Activated CD8-positive, alpha-beta T cell treated with anti-CD3 and anti-CD28 coated beads for 36 hours (primary cell): ENCODE results near the gene VDAC2. TPM values are rescaled to one million over a fixed set of nuclear protein-coding genes. Genes with fewer than 3 reads are reported as not detected.
"Not testable (repeated sequence)": the region's sequence is repeated elsewhere in the genome, so short reads cannot be mapped to it uniquely, and the experiment has no call there.

ENCODE experiments used
- ATAC-seq: fragments of 200-7000 bp; cut with Tn5 transposase; one replicate; pipeline ENCODE4 v1.10.0; 2021; ENCODE audit warnings: mild to moderate bottlenecking, moderate library complexity
- CTCF ChIA-PET: fragments of 350-600 bp; sonication (Branson Sonifier 250); formaldehyde crosslinking; loops from one replicate; lab custom pipeline; 2021; ENCODE audit warnings: antibody characterized with exemption; lab: Charles Lee
- POLR2A ChIA-PET: fragments of 350-600 bp; sonication (Branson Sonifier 250); formaldehyde crosslinking; loops from one replicate; lab custom pipeline; 2021; ENCODE audit warnings: antibody characterized with exemption; lab: Charles Lee
- DNase-seq: peaks from one replicate; pipeline ENCODE4 v3.0.0-alpha.2; 2020
- H3K27ac Mint-ChIP-seq: one replicate; pipeline ENCODE4 v1.8.0; 2021; ENCODE audit warnings: mild to moderate bottlenecking, mixed read lengths
- H3K27me3 Mint-ChIP-seq: one replicate; pipeline ENCODE4 v1.8.0; 2021; ENCODE audit warnings: mixed read lengths
- H3K36me3 Mint-ChIP-seq: one replicate; pipeline ENCODE4 v1.8.0; 2021; ENCODE audit warnings: low read depth, mixed read lengths
- H3K4me1 Mint-ChIP-seq: one replicate; pipeline ENCODE4 v1.8.0; 2021; ENCODE audit warnings: low read depth, mixed read lengths
- H3K4me3 Mint-ChIP-seq: one replicate; pipeline ENCODE4 v1.8.0; 2021; ENCODE audit warnings: mild to moderate bottlenecking, moderate library complexity, mixed read lengths
- H3K9me3 Mint-ChIP-seq: one replicate; pipeline ENCODE4 v1.8.0; 2021; ENCODE audit warnings: mixed read lengths
- intact Hi-C: fragments of 100-400 bp; cut with micrococcal nuclease; formaldehyde crosslinking; loops from one replicate; pipeline ENCODE4 v1.10.0; 2022
- total RNA-seq, 2 experiments: library from RNA; stranded (reverse); gene quantifications; one replicate each; pipeline ENCODE4 v1.2.3, GENCODE V29; 2021
- TF ChIP-seq, protein P1 (sequence below): fragments of 200-600 bp; IDR thresholded peaks from one replicate; pipeline ENCODE4 v1.8.0; 2022; ENCODE audit warnings: antibody characterized with exemption, mild to moderate bottlenecking

VDAC2 gene
- total RNA-seq, 2 experiments from 2014 or later: 253 to 263 TPM

DNA sequence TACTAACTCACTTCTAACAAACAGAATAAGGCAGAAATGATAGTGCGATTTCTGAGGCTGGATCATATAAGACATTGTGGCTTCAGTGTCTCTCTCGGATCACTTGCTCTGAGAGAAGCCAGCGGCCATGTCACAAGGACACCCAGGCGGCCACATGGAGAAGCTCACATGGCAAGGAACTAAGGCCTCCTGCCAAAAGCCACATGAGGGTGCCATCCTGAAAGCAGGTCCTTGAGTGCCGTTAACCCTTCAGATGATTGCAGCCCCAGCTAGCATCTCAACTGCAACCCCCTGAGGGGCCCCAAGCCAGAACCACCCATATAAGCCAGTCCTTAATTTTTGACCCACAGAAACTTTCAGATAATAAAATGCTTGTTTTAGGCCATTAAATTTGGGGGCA, 6.9 kb upstream of the VDAC2 start:
- DNase-seq (no peak), ATAC-seq (no peak)
- H3K9me3 Mint-ChIP-seq: no peaks in the 10 kb centered on the region
- no peaks in the 10 kb centered on the region for H3K27me3 Mint-ChIP-seq
- no peak overlapping the region for H3K4me3 Mint-ChIP-seq
- TF ChIP-seq, protein P1, sequence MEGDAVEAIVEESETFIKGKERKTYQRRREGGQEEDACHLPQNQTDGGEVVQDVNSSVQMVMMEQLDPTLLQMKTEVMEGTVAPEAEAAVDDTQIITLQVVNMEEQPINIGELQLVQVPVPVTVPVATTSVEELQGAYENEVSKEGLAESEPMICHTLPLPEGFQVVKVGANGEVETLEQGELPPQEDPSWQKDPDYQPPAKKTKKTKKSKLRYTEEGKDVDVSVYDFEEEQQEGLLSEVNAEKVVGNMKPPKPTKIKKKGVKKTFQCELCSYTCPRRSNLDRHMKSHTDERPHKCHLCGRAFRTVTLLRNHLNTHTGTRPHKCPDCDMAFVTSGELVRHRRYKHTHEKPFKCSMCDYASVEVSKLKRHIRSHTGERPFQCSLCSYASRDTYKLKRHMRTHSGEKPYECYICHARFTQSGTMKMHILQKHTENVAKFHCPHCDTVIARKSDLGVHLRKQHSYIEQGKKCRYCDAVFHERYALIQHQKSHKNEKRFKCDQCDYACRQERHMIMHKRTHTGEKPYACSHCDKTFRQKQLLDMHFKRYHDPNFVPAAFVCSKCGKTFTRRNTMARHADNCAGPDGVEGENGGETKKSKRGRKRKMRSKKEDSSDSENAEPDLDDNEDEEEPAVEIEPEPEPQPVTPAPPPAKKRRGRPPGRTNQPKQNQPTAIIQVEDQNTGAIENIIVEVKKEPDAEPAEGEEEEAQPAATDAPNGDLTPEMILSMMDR: no peak
- CTCF ChIA-PET: no interaction called here
- no peak overlapping the region for H3K27ac Mint-ChIP-seq
- peaks cover 10% of the 10 kb centered on the region for H3K4me1 Mint-ChIP-seq
- intact Hi-C loops: no loop called here
- POLR2A ChIA-PET: no interaction called here
- peaks cover 3% of the 10 kb centered on the region for H3K36me3 Mint-ChIP-seq

DNA sequence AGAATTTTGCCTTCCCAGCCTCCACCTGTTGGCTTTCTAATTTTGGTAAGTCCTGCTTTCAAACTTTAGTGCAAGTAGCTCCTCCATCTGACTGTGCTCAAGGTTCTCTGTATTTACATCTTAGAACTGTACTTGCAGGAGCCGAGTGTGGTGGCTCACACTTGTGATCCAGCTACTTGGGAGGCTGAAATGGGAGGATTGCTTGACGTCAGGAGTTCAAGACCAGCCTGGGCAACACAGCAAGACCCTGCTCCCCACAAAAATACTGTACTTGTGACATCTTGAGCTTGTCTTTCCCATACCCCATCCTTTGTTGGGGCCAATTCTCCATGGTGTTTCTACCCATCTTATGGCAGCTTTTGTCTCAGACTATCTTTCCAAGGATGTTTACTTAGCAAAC, 4.7 kb upstream of the VDAC2 start:
- no peaks in the 10 kb centered on the region for H3K9me3 Mint-ChIP-seq
- H3K27me3 Mint-ChIP-seq: no peaks in the 10 kb centered on the region
- H3K27ac Mint-ChIP-seq: no peak overlapping the region
- no peak for ATAC-seq
- intact Hi-C loops: no loop called here
- H3K4me3 Mint-ChIP-seq: no peak overlapping the region
- CTCF ChIA-PET: interaction anchor here (0.7 to 8.5 kb wide), 4 partner anchors 19 to 31 kb away, joined by 4 to 57 read pairs (median 4); partner anchors contain the start of gene COMTD1
- TF ChIP-seq, protein P1: no peak
- DNase-seq: no peak
- peaks cover 3% of the 10 kb centered on the region for H3K36me3 Mint-ChIP-seq
- POLR2A ChIA-PET: interaction anchor here (1.3 kb wide), 1 partner anchor 26 kb away, joined by 3 read pairs; no protein-coding TSS in a partner anchor
- H3K4me1 Mint-ChIP-seq: peaks cover 14% of the 10 kb centered on the region

DNA sequence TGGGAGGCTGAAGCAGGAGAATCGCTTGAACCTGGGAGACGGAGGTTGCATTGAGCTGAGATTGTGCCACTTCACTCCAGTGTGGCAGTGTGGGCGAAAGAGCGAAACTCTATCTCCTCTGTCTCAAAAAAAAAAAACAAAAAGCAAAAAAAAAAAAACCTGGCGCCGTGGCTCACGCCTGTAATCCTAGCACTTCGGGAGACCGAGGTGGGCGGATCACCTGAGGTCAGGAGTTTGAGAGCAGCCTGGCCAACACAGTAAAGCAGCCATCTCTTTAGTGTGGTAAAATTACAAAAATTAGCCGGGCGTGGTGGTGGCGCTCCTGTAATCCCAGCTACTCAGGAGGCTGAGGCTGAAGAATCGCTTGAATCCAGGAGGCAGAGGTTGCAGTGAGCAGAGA, 4.0 kb upstream of the VDAC2 start:
- H3K4me1 Mint-ChIP-seq: peaks cover 17% of the 10 kb centered on the region
- H3K27ac Mint-ChIP-seq, H3K9me3 Mint-ChIP-seq, H3K4me3 Mint-ChIP-seq, DNase-seq, H3K36me3 Mint-ChIP-seq, ATAC-seq, H3K27me3 Mint-ChIP-seq, intact Hi-C loops: not testable (repeated sequence)
- ChIA-PET POLR2A (interaction anchor here (1.4 kb wide), 1 partner anchor 11 kb away, joined by 3 read pairs; no protein-coding TSS in a partner anchor), CTCF (interaction anchor here (0.6 to 8.5 kb wide), 4 partner anchors 20 to 30 kb away, joined by 3 to 57 read pairs (median 4); partner anchors contain the start of gene COMTD1)

DNA sequence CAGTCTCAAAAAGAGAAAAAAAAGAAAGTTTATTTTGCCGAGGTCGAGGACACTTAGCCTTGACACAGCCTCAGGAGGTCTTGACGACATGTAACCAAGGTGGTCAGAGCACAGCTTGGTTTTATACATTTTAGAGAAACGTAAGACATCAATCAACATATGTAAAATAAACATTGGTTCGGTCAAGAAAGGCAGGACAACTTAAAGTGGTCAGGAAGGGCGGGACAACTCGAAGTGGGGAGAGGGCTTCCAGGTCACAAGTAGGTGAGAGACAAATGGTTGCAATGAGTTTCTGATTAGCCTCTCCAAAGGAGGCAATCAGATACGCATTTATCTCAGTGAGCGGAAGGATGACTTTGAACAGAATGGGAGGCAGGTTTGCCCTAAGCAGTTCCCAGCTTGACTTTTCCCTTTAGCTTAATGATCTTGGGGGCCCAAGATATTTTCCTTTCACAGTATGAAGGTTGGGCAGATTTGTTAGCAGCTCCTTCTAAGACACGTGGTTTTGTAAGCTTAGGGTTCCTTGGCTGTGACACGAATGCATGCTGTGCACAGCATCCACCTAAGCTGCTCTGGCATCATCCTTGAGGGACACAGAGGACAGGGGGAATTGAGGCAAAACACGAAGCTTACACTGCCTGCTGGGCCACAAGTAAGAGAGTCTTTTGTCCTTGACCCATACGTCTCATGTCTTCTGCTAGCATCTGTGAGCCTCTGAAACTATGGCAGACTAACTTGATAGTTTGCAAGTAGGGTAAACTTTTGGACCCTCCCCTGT, 3.3 kb upstream of the VDAC2 start:
- Mint-ChIP-seq H3K27me3 (no peaks in the 10 kb centered on the region), H3K4me1 (peaks cover 23% of the 10 kb centered on the region), H3K9me3 (no peaks in the 10 kb centered on the region), H3K27ac (no peak overlapping the region), H3K36me3 (peaks cover 14% of the 10 kb centered on the region), H3K4me3 (no peak overlapping the region)
- ATAC-seq (no peak), DNase-seq (no peak)
- ChIA-PET CTCF (interaction anchor here (0.6 to 8.5 kb wide), 2 partner anchors 20 to 24 kb away, joined by 3 to 57 read pairs; no protein-coding TSS in a partner anchor), POLR2A (interaction anchor here (1.0 to 6.3 kb wide), 4 partner anchors 10 to 26 kb away, joined by 3 to 106 read pairs (median 4); partner anchors contain the start of gene COMTD1)
- intact Hi-C loops: no loop called here
- TF ChIP-seq, protein P1: no peak

DNA sequence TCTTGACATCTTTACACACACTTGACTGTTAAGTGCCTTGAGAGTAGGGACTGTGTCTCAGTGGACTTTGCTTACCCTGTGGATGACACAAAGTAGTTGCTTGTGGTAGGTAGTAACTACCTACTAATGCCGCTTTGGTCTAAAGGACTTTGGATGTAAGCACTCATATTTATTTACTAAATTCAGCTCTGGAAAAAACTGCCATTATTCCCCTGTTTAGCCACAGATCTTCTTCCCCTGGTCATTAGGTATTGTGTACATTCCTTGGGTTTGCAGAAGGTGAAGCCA, 2.8 kb upstream of the VDAC2 start:
- ChIA-PET CTCF (interaction anchor here (1.0 to 8.5 kb wide), 2 partner anchors 13 to 21 kb away, joined by 3 to 57 read pairs; no protein-coding TSS in a partner anchor), POLR2A (interaction anchor here (0.7 to 6.3 kb wide), 5 partner anchors 10 to 25 kb away, joined by 3 to 106 read pairs (median 3); partner anchors contain the start of gene COMTD1)
- ATAC-seq (no peak), DNase-seq (no peak)
- H3K4me1 Mint-ChIP-seq: peaks cover 29% of the 10 kb centered on the region
- peak overlapping the region; percentile 74 for H3K27ac Mint-ChIP-seq
- H3K4me3 Mint-ChIP-seq: no peak overlapping the region
- intact Hi-C loops: no loop called here
- no peaks in the 10 kb centered on the region for H3K27me3 Mint-ChIP-seq
- no peaks in the 10 kb centered on the region for H3K9me3 Mint-ChIP-seq
- TF ChIP-seq, protein P1: no peak
- peaks cover 19% of the 10 kb centered on the region for H3K36me3 Mint-ChIP-seq
